ENCODE measurements around the gene UCKL1.

UCKL1 gene

GRCh38 chr20:63956664-63957003 lies 418 bp upstream of the UCKL1 start:
- peaks cover 0 to 57% (median 42%) of the 10 kb centered on the region in 4 donors for H3K4me1 ChIP-seq
- peak overlapping the region; percentile 92 to 98 for H3K4me3 ChIP-seq
- intact Hi-C loops (cut with DNase I; ENCODE audit: low total_unique reads), result no loop called here
- no peaks in the 10 kb centered on the region for H3K27me3 ChIP-seq
- DNase-seq, result no peak
- TF ChIP-seq CTCF (IDR thresholded peaks at IDR 0.05), result no peak
- peaks cover 8 to 37% (median 18%) of the 10 kb centered on the region in 3 donors for H3K36me3 ChIP-seq
- H3K9me3 ChIP-seq, result no peaks in the 10 kb centered on the region
- H3K27ac ChIP-seq, result peak overlapping the region; percentile 67 to 96

GRCh38 chr20:63955281-63955826 lies 862 bp downstream of the UCKL1 start:
- Histone ChIP-seq H3K36me3 (peaks cover 8 to 25% (median 11%) of the 10 kb centered on the region in 3 donors), H3K4me1 (peaks cover 0 to 69% (median 55%) of the 10 kb centered on the region in 4 donors), H3K9me3 (no peaks in the 10 kb centered on the region), H3K4me3 (peak overlapping the region; percentile 92 to 98), H3K27me3 (no peaks in the 10 kb centered on the region), H3K27ac (peak overlapping the region; percentile 95 to 96)
- TF ChIP-seq CTCF (IDR thresholded peaks at IDR 0.05), result peak in 1 of 2 experiments; percentile 32
- intact Hi-C loops (cut with DNase I; ENCODE audit: low total_unique reads), result no loop called here
- DNase-seq, result no peak

- Histone ChIP-seq H3K36me3 (peaks cover 0 to 10% (median 0%) of the 10 kb centered on the region in 3 donors), H3K9me3 (no peaks in the 10 kb centered on the region), H3K4me1 (peaks cover 0 to 84% (median 70%) of the 10 kb centered on the region in 4 donors), H3K27me3 (no peaks in the 10 kb centered on the region), H3K27ac (peak overlapping the region; percentile 95 to 96), H3K4me3 (peak overlapping the region in 1 of 2 donors; percentile 98)
- no peak for TF ChIP-seq CTCF (IDR thresholded peaks at IDR 0.05)
- intact Hi-C loops (cut with DNase I; ENCODE audit: low total_unique reads), result no loop called here
- DNase-seq, result no peak
Observed at GRCh38 chr20:63953764-63954429, 2.3 kb downstream of the UCKL1 start.

- Histone ChIP-seq H3K36me3 (no peaks in the 10 kb centered on the region), H3K27me3 (no peaks in the 10 kb centered on the region), H3K27ac (peak overlapping the region; percentile 68 to 75), H3K4me3 (no peak overlapping the region), H3K9me3 (no peaks in the 10 kb centered on the region), H3K4me1 (peaks cover 0 to 92% (median 78%) of the 10 kb centered on the region in 4 donors)
- intact Hi-C loops (cut with DNase I; ENCODE audit: low total_unique reads), result no loop called here
- no peak for DNase-seq
- no peak for TF ChIP-seq CTCF (IDR thresholded peaks at IDR 0.05)
Observed at GRCh38 chr20:63952769-63953168, 3.4 kb downstream of the UCKL1 start.

- Histone ChIP-seq H3K9me3 (no peaks in the 10 kb centered on the region), H3K36me3 (no peaks in the 10 kb centered on the region), H3K27me3 (no peaks in the 10 kb centered on the region), H3K4me3 (no peak overlapping the region), H3K27ac (peak overlapping the region; percentile 68 to 75), H3K4me1 (peaks cover 0 to 92% (median 75%) of the 10 kb centered on the region in 4 donors)
- DNase-seq, result no peak
- no peak for TF ChIP-seq CTCF (IDR thresholded peaks at IDR 0.05)
- intact Hi-C loops (cut with DNase I; ENCODE audit: low total_unique reads), result no loop called here
Observed at GRCh38 chr20:63952210-63952535, 4.0 kb downstream of the UCKL1 start.
